LNCAP (cell line): ENCODE results near the gene OTULIN.
A peak's percentile ranks its signal among the peaks of the same experiment; 100 is the strongest.

ENCODE experiments used
- CTCF ChIP-seq: fragments of 450-650 bp; IDR thresholded peaks from 2 replicates; pipeline ENCODE4 v1.5.1; 2017; ENCODE audit warnings: mild to moderate bottlenecking

Gene OTULIN

DNA sequence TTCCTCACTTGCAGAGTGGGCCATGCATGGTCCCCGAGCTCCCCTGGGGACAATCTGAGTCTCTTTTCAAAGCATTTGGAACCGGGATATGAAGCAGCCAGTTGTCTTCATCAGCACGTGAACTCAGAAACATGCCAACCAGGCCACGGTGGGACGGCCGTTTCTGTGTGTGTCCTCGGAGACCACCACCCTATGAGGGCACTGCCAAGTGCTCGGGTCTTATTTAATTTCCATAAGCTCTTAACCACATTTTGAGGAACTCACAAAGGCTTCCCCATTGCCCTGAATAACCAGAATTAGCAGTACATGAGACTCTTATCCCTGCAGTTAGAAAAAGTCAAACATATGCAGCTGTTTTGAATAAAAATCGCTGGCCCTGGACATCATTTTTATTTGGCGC lies 60.1 kb downstream of the OTULIN start:
- no peak for TF ChIP-seq CTCF

DNA sequence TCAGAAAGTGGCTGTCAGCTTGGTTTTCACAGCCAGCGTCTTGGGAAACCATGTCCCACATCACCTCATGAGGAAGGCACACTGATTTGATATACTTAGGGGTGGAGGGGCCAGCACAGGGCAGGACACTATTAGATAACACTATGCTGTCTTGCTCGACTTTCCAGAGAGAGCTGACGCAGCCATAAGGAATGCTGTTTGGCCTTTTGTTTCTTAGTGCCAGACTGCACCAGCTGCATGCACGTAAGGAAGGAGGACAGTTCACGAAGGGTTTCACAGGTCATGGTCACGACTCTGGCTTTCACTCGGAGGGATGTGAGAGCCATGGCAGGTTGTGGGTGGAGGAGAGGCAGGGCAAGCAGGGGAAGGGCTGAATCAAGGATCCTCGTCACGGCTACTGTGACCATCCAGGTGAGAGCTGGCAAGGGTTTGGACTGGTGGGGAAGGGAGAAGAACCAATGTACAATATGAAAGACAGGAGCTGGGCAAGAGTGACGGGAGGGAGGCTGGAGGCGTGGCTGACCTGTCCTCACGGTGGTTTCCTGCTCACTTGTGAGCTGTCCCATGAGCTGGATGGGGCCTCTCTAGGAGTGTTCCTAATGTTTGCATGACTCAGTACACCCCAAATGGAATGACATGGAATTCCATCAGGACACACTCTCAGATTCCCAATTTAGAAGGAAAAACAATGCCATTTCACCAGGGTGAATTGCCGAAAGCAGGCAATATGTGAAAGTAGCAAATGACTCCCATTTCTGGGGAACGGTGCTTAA lies 61.7 kb downstream of the OTULIN start:
- no peak for TF ChIP-seq CTCF

DNA sequence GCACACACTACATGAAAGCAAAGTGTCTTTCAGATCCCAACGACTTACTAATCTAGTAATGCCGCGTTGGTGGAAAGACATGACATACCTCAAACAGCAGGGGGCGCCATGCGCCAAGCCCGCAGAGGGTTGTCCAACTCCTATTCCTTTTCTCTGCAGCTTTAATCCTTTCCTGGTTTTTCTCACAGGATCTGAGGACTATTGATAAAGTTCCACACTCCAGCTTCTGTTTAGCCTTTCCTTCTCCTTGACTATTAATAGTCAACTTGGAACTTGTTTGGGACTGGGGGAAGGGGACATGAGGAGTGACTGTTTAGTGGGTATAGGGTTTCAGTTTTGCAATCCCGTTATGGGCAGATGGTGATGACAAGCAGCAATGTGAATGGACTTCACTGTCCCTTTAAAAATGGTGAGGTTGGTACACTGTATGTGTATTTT lies 62.9 kb downstream of the OTULIN start:
- peak; percentile 94 for TF ChIP-seq CTCF

GRCh38 chr5:14727928-14728458 lies 63.5 kb downstream of the OTULIN start:
- no peak for TF ChIP-seq CTCF

- no peak for TF ChIP-seq CTCF
Observed at GRCh38 chr5:14728459-14728938, 64.0 kb downstream of the OTULIN start.

- no peak for TF ChIP-seq CTCF
Observed at GRCh38 chr5:14729448-14730385, 65.2 kb downstream of the OTULIN start.

DNA sequence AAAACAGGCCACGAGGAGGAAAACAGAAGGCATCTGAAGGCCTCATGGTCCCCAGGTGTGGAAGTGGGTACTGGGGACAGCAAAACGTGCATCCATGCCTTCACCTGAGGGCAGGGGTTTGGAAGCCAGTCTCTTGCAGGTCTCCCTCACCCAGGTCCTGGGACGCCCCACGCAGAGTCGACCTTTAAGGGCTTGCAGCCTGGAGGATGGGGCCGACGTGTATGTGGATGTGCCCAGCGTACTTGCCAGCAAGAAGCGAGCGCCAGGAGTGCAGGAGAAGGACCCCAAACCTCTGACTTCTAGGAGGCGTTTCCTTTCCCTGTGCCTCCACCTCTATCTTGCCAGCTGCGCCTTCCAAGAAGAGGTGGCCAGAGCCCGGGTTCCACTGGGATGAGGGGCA lies 65.9 kb downstream of the OTULIN start:
- TF ChIP-seq CTCF, result no peak
